ENCODE measurements around the gene TPTE.
"Not testable (repeated sequence)": the region's sequence is repeated elsewhere in the genome, so short reads cannot be mapped to it uniquely, and the experiment has no call there.

DNA sequence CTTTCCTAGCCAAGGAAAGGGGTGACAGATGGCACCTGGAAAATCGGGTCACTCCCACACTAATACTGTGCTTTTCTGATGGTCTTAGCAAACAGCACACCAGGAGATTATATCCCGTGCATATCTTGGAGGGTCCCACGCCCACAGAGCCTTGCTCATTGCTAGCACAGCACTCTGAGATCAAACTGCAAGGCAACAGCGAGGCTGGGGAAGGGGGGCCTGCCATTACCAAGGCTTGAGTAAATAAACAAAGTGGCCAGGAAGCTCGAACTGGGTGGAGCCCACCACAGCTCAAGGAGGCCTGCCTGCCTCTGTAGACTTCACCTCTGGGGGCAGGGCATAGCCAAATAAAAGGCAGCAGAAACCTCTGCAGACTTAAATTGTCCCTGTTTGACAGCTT lies 109.9 kb downstream of the TPTE start:
- TF ChIP-seq, protein P1, sequence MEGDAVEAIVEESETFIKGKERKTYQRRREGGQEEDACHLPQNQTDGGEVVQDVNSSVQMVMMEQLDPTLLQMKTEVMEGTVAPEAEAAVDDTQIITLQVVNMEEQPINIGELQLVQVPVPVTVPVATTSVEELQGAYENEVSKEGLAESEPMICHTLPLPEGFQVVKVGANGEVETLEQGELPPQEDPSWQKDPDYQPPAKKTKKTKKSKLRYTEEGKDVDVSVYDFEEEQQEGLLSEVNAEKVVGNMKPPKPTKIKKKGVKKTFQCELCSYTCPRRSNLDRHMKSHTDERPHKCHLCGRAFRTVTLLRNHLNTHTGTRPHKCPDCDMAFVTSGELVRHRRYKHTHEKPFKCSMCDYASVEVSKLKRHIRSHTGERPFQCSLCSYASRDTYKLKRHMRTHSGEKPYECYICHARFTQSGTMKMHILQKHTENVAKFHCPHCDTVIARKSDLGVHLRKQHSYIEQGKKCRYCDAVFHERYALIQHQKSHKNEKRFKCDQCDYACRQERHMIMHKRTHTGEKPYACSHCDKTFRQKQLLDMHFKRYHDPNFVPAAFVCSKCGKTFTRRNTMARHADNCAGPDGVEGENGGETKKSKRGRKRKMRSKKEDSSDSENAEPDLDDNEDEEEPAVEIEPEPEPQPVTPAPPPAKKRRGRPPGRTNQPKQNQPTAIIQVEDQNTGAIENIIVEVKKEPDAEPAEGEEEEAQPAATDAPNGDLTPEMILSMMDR (IDR thresholded peaks at IDR 0.05; ENCODE audit: insufficient read depth, low read length): not testable (repeated sequence)
- TF ChIP-seq, protein P2, sequence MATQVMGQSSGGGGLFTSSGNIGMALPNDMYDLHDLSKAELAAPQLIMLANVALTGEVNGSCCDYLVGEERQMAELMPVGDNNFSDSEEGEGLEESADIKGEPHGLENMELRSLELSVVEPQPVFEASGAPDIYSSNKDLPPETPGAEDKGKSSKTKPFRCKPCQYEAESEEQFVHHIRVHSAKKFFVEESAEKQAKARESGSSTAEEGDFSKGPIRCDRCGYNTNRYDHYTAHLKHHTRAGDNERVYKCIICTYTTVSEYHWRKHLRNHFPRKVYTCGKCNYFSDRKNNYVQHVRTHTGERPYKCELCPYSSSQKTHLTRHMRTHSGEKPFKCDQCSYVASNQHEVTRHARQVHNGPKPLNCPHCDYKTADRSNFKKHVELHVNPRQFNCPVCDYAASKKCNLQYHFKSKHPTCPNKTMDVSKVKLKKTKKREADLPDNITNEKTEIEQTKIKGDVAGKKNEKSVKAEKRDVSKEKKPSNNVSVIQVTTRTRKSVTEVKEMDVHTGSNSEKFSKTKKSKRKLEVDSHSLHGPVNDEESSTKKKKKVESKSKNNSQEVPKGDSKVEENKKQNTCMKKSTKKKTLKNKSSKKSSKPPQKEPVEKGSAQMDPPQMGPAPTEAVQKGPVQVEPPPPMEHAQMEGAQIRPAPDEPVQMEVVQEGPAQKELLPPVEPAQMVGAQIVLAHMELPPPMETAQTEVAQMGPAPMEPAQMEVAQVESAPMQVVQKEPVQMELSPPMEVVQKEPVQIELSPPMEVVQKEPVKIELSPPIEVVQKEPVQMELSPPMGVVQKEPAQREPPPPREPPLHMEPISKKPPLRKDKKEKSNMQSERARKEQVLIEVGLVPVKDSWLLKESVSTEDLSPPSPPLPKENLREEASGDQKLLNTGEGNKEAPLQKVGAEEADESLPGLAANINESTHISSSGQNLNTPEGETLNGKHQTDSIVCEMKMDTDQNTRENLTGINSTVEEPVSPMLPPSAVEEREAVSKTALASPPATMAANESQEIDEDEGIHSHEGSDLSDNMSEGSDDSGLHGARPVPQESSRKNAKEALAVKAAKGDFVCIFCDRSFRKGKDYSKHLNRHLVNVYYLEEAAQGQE (IDR thresholded peaks at IDR 0.05; ENCODE audit: insufficient replicate concordance, low read depth): not testable (repeated sequence)
- not testable (repeated sequence) for TF ChIP-seq POLR2AphosphoS5, GABPA (IDR thresholded peaks at IDR 0.05; ENCODE audit: low read depth)
